ENCODE data around the gene EPB41. TPM values are rescaled to one million over a fixed set of nuclear protein-coding genes. Genes with fewer than 3 reads are reported as not detected.

Gene EPB41
- total RNA-seq, 1 donor from 2014 or later, result 36.2 TPM

- DNase-seq, result no peak
Measured at GRCh38 chr1:28891256-28891655, 23.1 kb upstream of the EPB41 start.

GRCh38 chr1:28893403-28894102, 20.8 kb upstream of the EPB41 start:
- DNase-seq, result peak; percentile 37

GRCh38 chr1:28894785-28895184, 19.6 kb upstream of the EPB41 start:
- DNase-seq, result no peak

GRCh38 chr1:28895896-28896608, 18.3 kb upstream of the EPB41 start:
- no peak for DNase-seq

- DNase-seq, result no peak
Measured at GRCh38 chr1:28896609-28896986, 17.8 kb upstream of the EPB41 start.

GRCh38 chr1:28897789-28898188, 16.6 kb upstream of the EPB41 start:
- no peak for DNase-seq

GRCh38 chr1:28898405-28898881, 15.9 kb upstream of the EPB41 start:
- peak; percentile 30 for DNase-seq

- no peak for DNase-seq
Measured at GRCh38 chr1:28899267-28899666, 15.1 kb upstream of the EPB41 start.

GRCh38 chr1:28900562-28900961, 13.8 kb upstream of the EPB41 start:
- DNase-seq, result no peak

- no peak for DNase-seq
Measured at GRCh38 chr1:28902738-28903137, 11.6 kb upstream of the EPB41 start.

GRCh38 chr1:28905921-28906666, 8.3 kb upstream of the EPB41 start:
- no peak for DNase-seq

- DNase-seq, result no peak
Measured at GRCh38 chr1:28909198-28909597, 5.2 kb upstream of the EPB41 start.

GRCh38 chr1:28910379-28911115, 3.8 kb upstream of the EPB41 start:
- DNase-seq, result no peak

- DNase-seq, result no peak
Measured at GRCh38 chr1:28913786-28914227, 562 bp upstream of the EPB41 start.

- DNase-seq, result peak; percentile 65
Measured at GRCh38 chr1:28915031-28915895, 894 bp downstream of the EPB41 start.

- no peak for DNase-seq
Measured at GRCh38 chr1:28917757-28918118, 3.4 kb downstream of the EPB41 start.

- DNase-seq, result no peak
Measured at GRCh38 chr1:28921286-28921869, 7.0 kb downstream of the EPB41 start.

- no peak for DNase-seq
Measured at GRCh38 chr1:28925350-28925891, 11.1 kb downstream of the EPB41 start.

GRCh38 chr1:28926629-28927265, 12.4 kb downstream of the EPB41 start:
- peak; percentile 81 for DNase-seq

- peak; percentile 17 for DNase-seq
Measured at GRCh38 chr1:28927266-28927647, 12.9 kb downstream of the EPB41 start.
